ENCODE measurements around the gene SPO11. TPM values are rescaled to one million over a fixed set of nuclear protein-coding genes. Genes with fewer than 3 reads are reported as not detected.

The SPO11 gene
- total and polyA plus RNA-seq, 2 of the 8 experiments (the other 6 are each of a cell fraction or from before 2014, with no cell fraction given), result not detected

GRCh38 chr20:57326667-57327455 is 2.7 kb upstream of the SPO11 start:
- Histone ChIP-seq H3K36me3 (ENCODE audit: control insufficient read depth in 2 of 4, insufficient read depth in 4 of 4, low read length in 3 of 4) (no peaks in the 10 kb centered on the region), H2AFZ (ENCODE audit: low read length) (no peak overlapping the region), H3K4me2 (ENCODE audit: insufficient read depth in 1 of 2, low read depth in 2 of 2, low read length in 2 of 2) (peak overlapping the region in 1 of 2 experiments; percentile 6; a peak in 1 of 4 replicates), H4K20me1 (replicated peaks in 1 of 2; ENCODE audit: control insufficient read depth in 1 of 2, insufficient read depth in 2 of 2, low read length in 2 of 2) (no peaks in the 10 kb centered on the region), H3K27ac (ENCODE audit: low read depth, low read length) (no peak overlapping the region), H2BK20ac (ENCODE audit: low read length) (no peak overlapping the region), H3K56ac (replicated peaks; ENCODE audit: insufficient read length, low read depth, low read length) (no peak overlapping the region), H4K5ac (ENCODE audit: insufficient read length, low read depth, low read length) (no peak overlapping the region), H3K4me3 (ENCODE audit: extremely low read depth in 1 of 4, insufficient read depth in 2 of 4, low read depth in 3 of 4, low read length in 4 of 4) (no peak overlapping the region), H4K91ac (replicated peaks; ENCODE audit: insufficient read length, low read length) (no peak overlapping the region), H3K79me1 (ENCODE audit: low read depth, low read length) (no peaks in the 10 kb centered on the region), H2AK5ac (ENCODE audit: low read depth, low read length) (no peak overlapping the region), H2BK120ac (replicated peaks; ENCODE audit: low read depth, low read length) (no peak overlapping the region), H3K9ac (replicated peaks in 1 of 4; ENCODE audit: extremely low read depth in 1 of 4, low read depth in 3 of 4, low read length in 3 of 4) (no peak overlapping the region), H3K4ac (replicated peaks; ENCODE audit: insufficient read length, low read depth, low read length) (no peak overlapping the region), H3K18ac (ENCODE audit: extremely low read depth, low read length) (no peak overlapping the region), H3K79me2 (ENCODE audit: control insufficient read depth in 1 of 2, insufficient read depth in 2 of 2, low read length in 2 of 2) (no peaks in the 10 kb centered on the region), H4K8ac (ENCODE audit: extremely low read depth, insufficient read depth, low read length) (no peak overlapping the region), H2BK12ac (ENCODE audit: low read depth, low read length) (no peak overlapping the region), H3K9me3 (ENCODE audit: insufficient read depth in 2 of 2, low read depth in 1 of 2, low read length in 1 of 2) (no peaks in the 10 kb centered on the region), H3K27me3 (replicated peaks in 1 of 4; ENCODE audit: control insufficient read depth in 3 of 4, extremely low read depth in 1 of 4, insufficient read depth in 3 of 4, low read length in 3 of 4) (peaks cover 0 to 3% (median 0%) of the 10 kb centered on the region in 4 experiments; a peak in 2 of 7 replicates), H3K14ac (ENCODE audit: insufficient read length) (no peak overlapping the region), H2BK15ac (ENCODE audit: low read length) (0 out of 2 replicates have a peak overlapping the region, but pooled peaks have one; percentile 33), H3K4me1 (replicated peaks in 1 of 4; ENCODE audit: control insufficient read depth in 3 of 4, insufficient read depth in 4 of 4, low read length in 3 of 4) (peaks cover 0 to 11% (median 3%) of the 10 kb centered on the region in 4 experiments; a peak in 3 of 7 replicates), H2BK5ac (ENCODE audit: low read depth, low read length) (no peak overlapping the region), H3K23me2 (ENCODE audit: low read depth, low read length) (no peaks in the 10 kb centered on the region), H3K23ac (ENCODE audit: insufficient read length) (no peak overlapping the region)
- DNase-seq (ENCODE audit: low read depth in 1 of 2, low spot score in 2 of 2) (peak in 1 of 2 experiments; percentile 47), FAIRE-seq (no peak)
- ChIA-PET POLR2A (ENCODE audit: partially characterized antibody) (interaction anchor here (1.2 kb wide), 1 partner anchor 115 kb away, joined by 3 read pairs; no protein-coding TSS in a partner anchor), CTCF (ENCODE audit: partially characterized antibody) (interaction anchor here (0.5 to 12.8 kb wide), 11 partner anchors 8 to 235 kb away, joined by 3 to 150 read pairs (median 3); no protein-coding TSS in a partner anchor)
- WGBS, 2 experiments (ENCODE audit: extremely low coverage in 1 of 2, insufficient coverage in 1 of 2, insufficient read length in 1 of 2, insufficient replicate concordance in 2 of 2, low coverage in 1 of 2, low lambda C conversion rate in 2 of 2, missing lambda C conversion rate in 1 of 2), result 75% methylated on average over 8 of the region's 8 CpGs; no CpG with 5 or more reads in 1 of the 2 experiments
- TF ChIP-seq, protein P1, sequence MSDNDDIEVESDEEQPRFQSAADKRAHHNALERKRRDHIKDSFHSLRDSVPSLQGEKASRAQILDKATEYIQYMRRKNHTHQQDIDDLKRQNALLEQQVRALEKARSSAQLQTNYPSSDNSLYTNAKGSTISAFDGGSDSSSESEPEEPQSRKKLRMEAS (IDR thresholded peaks at IDR 0.05), result no peak
- no peak for TF ChIP-seq E2F6 (IDR thresholded peaks at IDR 0.05)

All from H1 (cell line).